Thymus (tissue), 11 donors: Measurements from ENCODE around the gene TPSB2. TPM values are rescaled to one million over a fixed set of nuclear protein-coding genes. Genes with fewer than 3 reads are reported as not detected.

ENCODE experiments used
- DNase-seq, 9 donors: peaks; one replicate each; pipeline ENCODE4 v3.0.0-alpha.2; 2013; ENCODE audit warnings: low spot score in 9 of 9, low read depth in 6 of 9, missing footprints in 1 of 9
- H3K27ac ChIP-seq, 2 donors: one replicate each; pipeline ENCODE4 v1.5.1; 2013; ENCODE audit warnings: control low read depth in 1 of 2, low read depth in 1 of 2, low read length in 1 of 2, mild to moderate bottlenecking in 1 of 2, moderate library complexity in 1 of 2
- H3K27me3 ChIP-seq, 2 donors: one replicate each; pipeline ENCODE4 v1.5.1; 2013; ENCODE audit warnings: low read length in 1 of 2; ENCODE audit not compliant: control insufficient read depth in 2 of 2, insufficient read depth in 1 of 2
- H3K36me3 ChIP-seq, 2 donors: one replicate each; pipeline ENCODE4 v1.5.1; 2013; ENCODE audit warnings: low read length in 1 of 2, mild to moderate bottlenecking in 1 of 2, moderate library complexity in 1 of 2; ENCODE audit not compliant: control insufficient read depth in 2 of 2, insufficient read depth in 2 of 2
- H3K4me1 ChIP-seq, 2 donors: one replicate each; pipeline ENCODE4 v1.5.1; 2013; ENCODE audit warnings: low read length in 2 of 2; ENCODE audit not compliant: control insufficient read depth in 2 of 2, insufficient read depth in 2 of 2
- H3K4me3 ChIP-seq, 2 donors: one replicate each; pipeline ENCODE4 v1.5.1; 2013; ENCODE audit warnings: low read length in 2 of 2, control low read depth in 1 of 2, mild to moderate bottlenecking in 1 of 2
- H3K9me3 ChIP-seq, 2 donors: one replicate each; pipeline ENCODE4 v1.5.1; 2013; ENCODE audit warnings: low read length in 1 of 2, mild to moderate bottlenecking in 1 of 2; ENCODE audit not compliant: control insufficient read depth in 2 of 2, insufficient read depth in 1 of 2
- WGBS: extraction: QIAGEN DNeasy Blood & Tissue Kit; methylation state at CpG from one replicate; pipeline ENCODE4 v1.1.7; 2013; 5-methylcytosine and 5-hydroxymethylcytosine counted together
- polyA plus RNA-seq: library from polyadenylated mRNA; stranded (reverse); fragments of 200-250 nt; gene quantifications from one replicate; pipeline ENCODE4 v1.2.3, GENCODE V29; 2013
- total RNA-seq: library from RNA; stranded (reverse); fragments of 120-200 nt; gene quantifications from one replicate; pipeline ENCODE4 v1.2.4, GENCODE V29; 2013
- donor health status: healthy.

TPSB2 gene
- total and polyA plus RNA-seq, 2 donors = 0.71 to 15.5 TPM

DNA sequence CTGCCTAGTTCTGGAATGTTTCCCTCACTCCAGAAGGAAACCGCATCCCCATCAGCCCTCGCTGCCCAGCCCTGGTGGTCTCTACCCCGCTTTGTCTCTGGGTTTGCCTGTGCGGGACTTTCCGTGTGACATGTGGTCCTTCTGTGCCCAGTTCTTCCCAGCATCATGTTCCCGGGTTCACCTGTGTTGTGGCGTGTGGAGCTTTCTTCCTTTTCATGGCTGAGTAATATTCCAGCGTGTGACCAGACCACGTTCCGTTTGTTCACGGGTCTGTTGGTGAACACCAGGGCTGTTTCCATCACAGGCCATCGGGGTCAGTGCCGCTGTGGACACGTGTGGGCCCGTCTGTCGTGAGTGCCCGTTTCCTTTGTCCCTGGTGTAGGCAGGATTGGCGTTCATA, 45.0 kb downstream of the TPSB2 start:
- no peak for DNase-seq
- H3K36me3 ChIP-seq = no peaks in the 10 kb centered on the region
- peaks cover 0 to 23% of the 10 kb centered on the region in 2 donors for H3K9me3 ChIP-seq
- H3K4me1 ChIP-seq = no peaks in the 10 kb centered on the region
- WGBS = 96% methylated on average over 18 of the region's 18 CpGs
- peaks cover 0 to 33% of the 10 kb centered on the region in 2 donors for H3K27me3 ChIP-seq
- no peak overlapping the region for H3K27ac ChIP-seq
- no peak overlapping the region for H3K4me3 ChIP-seq

GRCh38 chr16:1184156-1184868, 45.7 kb downstream of the TPSB2 start:
- H3K27me3 ChIP-seq = peaks cover 0 to 33% of the 10 kb centered on the region in 2 donors
- no peaks in the 10 kb centered on the region for H3K4me1 ChIP-seq
- DNase-seq = no peak
- peaks cover 0 to 23% of the 10 kb centered on the region in 2 donors for H3K9me3 ChIP-seq
- no peak overlapping the region for H3K27ac ChIP-seq
- WGBS = 88% methylated on average over 26 of the region's 26 CpGs
- no peaks in the 10 kb centered on the region for H3K36me3 ChIP-seq
- no peak overlapping the region for H3K4me3 ChIP-seq

DNA sequence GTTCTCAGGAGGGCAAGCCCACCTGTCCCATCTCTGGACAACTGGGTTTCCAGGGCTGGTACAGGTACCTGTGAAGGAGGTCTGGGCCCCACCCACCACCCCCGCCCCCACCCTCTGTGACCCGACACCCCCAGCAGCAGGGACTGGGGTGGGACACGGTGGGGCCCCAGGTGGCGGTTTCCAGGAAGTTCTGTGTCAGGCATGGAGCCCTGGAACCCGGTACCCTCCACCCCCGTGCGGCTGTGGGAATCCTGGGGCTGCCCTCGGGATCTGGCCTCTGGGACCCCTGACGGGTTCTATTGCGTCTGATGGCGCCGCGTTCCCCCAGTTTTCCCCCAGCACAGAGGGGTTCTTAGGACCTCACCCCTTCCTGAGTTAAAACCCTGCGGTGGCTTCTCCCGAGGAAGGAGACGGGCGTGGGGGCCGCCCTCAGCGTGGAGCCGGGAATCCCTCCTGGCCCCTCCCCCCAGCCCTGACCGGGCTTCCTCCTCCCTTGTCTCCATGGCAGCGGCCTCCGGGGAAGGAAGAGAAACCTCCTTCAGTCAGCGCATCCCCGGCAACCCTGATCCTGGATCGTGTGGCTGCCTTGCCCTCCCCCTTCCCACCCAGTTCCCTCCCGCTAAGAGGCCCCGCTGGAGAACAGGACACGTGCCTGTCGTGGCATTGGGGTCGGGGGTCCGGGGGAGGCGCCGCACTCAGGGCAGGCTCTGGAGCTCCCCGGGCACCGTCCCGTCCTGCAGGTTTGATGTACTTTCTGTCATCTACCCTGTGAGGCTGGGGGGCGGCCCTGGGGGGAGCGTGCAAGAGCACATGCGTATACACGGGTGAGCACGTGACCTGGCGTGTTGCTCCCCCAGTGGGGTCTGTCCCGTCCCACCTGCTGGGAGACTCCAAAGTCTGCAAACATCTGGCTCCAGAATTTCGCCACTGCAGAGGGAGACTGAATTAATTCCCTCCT, 46.8 kb downstream of the TPSB2 start:
- peaks cover 0 to 28% of the 10 kb centered on the region in 2 donors for H3K27me3 ChIP-seq
- 65% methylated on average over 45 of the region's 45 CpGs for WGBS
- DNase-seq = no peak
- no peaks in the 10 kb centered on the region for H3K4me1 ChIP-seq
- no peaks in the 10 kb centered on the region for H3K36me3 ChIP-seq
- H3K27ac ChIP-seq = no peak overlapping the region
- peaks cover 0 to 23% of the 10 kb centered on the region in 2 donors for H3K9me3 ChIP-seq
- no peak overlapping the region for H3K4me3 ChIP-seq

DNA sequence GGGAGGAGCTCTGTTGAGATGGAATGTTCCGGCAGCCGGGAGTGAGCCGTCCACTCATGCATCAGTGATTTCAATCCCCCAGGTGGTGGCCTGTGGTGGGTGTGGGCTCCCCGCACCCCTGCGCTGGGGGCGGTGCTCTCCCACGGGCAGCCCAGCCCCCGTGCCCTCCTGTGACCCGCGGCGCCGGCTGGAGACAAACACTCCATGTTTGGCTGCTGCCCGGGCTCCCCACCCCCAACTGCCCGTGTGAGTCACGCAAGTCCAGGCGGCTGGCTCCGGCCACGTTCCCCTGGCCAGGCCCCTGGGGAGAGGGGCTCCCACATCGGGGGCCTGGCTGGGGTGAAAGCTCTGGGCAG, 47.7 kb downstream of the TPSB2 start:
- Histone ChIP-seq H3K4me1 (no peaks in the 10 kb centered on the region), H3K36me3 (no peaks in the 10 kb centered on the region), H3K4me3 (no peak overlapping the region), H3K27me3 (peaks cover 0 to 28% of the 10 kb centered on the region in 2 donors), H3K9me3 (peaks cover 0 to 23% of the 10 kb centered on the region in 2 donors), H3K27ac (no peak overlapping the region)
- WGBS = 58% methylated on average over 19 of the region's 19 CpGs
- DNase-seq = no peak

DNA sequence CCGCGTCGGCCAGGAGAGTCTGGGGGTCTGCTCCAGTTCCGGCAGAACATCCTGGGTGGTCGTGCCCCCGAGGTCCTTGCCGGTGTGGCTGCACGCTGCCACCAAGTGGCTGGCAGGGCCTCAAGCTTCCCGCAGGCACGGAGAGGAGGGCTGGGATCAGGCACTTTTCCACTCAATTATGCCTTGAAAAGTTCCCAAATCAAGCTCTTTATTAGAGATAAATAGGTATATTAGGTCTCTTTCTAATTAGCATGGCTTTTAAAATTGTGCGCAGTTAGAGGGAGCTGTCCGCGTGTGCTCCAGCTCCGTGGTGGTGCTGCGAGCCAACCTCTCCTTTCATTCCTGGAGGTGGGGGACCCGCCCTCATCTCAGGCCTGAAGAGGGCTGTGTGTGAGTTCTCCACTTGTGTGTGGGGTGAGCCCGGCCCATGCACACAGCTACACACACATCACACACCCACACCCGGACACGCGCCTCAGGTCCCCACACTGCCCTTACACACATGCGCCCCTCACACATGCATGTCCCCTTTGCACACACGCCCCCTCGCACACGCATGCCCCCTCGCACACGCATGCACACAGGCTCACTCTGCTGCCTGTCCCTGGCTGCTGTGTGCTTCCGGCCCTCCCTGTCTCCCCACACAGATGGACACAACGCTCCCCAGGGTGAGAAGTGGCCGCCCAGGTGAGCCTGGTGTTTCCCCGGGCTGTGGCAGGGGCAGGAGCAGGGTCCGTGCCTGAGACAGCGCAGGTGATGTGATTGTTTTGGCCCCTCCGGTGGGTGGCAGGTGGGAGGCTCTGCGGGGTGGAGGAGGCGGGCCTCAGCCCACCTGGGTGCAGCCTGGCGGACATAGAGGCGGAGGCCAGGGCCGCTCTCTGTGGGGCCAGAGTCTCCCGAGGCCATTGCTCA, 48.3 kb downstream of the TPSB2 start:
- Histone ChIP-seq H3K4me3 (no peak overlapping the region), H3K27ac (no peak overlapping the region), H3K36me3 (no peaks in the 10 kb centered on the region), H3K4me1 (no peaks in the 10 kb centered on the region), H3K27me3 (peaks cover 0 to 28% of the 10 kb centered on the region in 2 donors), H3K9me3 (peaks cover 0 to 23% of the 10 kb centered on the region in 2 donors)
- 78% methylated on average over 39 of the region's 39 CpGs for WGBS
- DNase-seq = no peak

GRCh38 chr16:1180549-1181403, 49.2 kb downstream of the TPSB2 start:
- Histone ChIP-seq H3K27me3 (peaks cover 0 to 28% of the 10 kb centered on the region in 2 donors), H3K4me3 (no peak overlapping the region), H3K36me3 (no peaks in the 10 kb centered on the region), H3K4me1 (no peaks in the 10 kb centered on the region), H3K27ac (no peak overlapping the region), H3K9me3 (peaks cover 0 to 18% of the 10 kb centered on the region in 2 donors)
- no peak for DNase-seq
- 81% methylated on average over 38 of the region's 38 CpGs for WGBS
